ENCODE results near the gene MYBL2. TPM values are rescaled to one million over a fixed set of nuclear protein-coding genes. Genes with fewer than 3 reads are reported as not detected.

The MYBL2 gene
- total RNA-seq, 1 experiment from 2014 or later, result 138 TPM

DNA sequence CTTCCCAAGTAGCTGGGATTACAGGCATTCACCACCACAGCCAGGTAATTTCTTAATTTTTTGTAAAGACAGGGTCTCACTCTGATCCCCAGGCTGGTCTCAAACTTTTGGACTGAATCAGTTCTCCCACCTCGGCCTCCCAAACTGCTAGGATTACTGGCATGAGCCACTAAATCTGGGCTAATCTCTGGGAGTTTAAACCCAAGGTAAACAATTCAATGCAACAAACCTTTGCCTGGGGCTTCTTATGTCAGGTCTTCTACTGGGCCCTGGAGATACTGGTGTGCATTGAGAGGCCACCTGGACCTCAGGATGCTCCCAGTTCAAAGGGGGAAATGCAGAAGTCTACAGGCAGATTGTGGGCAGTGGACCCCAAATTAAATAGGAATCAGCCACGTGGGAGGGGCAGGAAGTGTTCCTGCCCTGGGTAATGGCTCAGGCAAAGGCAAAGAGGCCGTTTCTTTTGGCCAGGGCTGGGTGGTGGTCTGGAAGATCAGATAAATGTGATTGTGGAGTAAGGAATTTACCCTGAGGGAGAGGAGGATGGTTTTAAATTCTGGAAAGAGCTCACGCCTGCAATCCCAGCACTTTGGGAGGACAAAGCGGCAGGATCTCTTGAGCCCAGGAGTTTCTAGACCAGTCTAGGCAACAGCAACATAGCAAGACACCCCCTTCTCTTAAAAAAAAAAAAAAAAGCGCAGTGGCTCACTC lies 1.3 kb upstream of the MYBL2 start:
- TF ChIP-seq POLR2AphosphoS5 (IDR thresholded peaks at IDR 0.05; ENCODE audit: low read depth, low read length) (no peak), SIN3A (IDR thresholded peaks at IDR 0.05; ENCODE audit: borderline replicate concordance, insufficient read depth, low read depth, low read length) (no peak), TCF7L2 (IDR thresholded peaks at IDR 0.05; ENCODE audit: low read depth, low read length) (no peak)
- TF ChIP-seq, protein P1, sequence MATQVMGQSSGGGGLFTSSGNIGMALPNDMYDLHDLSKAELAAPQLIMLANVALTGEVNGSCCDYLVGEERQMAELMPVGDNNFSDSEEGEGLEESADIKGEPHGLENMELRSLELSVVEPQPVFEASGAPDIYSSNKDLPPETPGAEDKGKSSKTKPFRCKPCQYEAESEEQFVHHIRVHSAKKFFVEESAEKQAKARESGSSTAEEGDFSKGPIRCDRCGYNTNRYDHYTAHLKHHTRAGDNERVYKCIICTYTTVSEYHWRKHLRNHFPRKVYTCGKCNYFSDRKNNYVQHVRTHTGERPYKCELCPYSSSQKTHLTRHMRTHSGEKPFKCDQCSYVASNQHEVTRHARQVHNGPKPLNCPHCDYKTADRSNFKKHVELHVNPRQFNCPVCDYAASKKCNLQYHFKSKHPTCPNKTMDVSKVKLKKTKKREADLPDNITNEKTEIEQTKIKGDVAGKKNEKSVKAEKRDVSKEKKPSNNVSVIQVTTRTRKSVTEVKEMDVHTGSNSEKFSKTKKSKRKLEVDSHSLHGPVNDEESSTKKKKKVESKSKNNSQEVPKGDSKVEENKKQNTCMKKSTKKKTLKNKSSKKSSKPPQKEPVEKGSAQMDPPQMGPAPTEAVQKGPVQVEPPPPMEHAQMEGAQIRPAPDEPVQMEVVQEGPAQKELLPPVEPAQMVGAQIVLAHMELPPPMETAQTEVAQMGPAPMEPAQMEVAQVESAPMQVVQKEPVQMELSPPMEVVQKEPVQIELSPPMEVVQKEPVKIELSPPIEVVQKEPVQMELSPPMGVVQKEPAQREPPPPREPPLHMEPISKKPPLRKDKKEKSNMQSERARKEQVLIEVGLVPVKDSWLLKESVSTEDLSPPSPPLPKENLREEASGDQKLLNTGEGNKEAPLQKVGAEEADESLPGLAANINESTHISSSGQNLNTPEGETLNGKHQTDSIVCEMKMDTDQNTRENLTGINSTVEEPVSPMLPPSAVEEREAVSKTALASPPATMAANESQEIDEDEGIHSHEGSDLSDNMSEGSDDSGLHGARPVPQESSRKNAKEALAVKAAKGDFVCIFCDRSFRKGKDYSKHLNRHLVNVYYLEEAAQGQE (IDR thresholded peaks at IDR 0.05; ENCODE audit: insufficient read depth in 1 of 2, low read depth in 2 of 2, low read length in 1 of 2), result no peak
- TF ChIP-seq, protein P2, sequence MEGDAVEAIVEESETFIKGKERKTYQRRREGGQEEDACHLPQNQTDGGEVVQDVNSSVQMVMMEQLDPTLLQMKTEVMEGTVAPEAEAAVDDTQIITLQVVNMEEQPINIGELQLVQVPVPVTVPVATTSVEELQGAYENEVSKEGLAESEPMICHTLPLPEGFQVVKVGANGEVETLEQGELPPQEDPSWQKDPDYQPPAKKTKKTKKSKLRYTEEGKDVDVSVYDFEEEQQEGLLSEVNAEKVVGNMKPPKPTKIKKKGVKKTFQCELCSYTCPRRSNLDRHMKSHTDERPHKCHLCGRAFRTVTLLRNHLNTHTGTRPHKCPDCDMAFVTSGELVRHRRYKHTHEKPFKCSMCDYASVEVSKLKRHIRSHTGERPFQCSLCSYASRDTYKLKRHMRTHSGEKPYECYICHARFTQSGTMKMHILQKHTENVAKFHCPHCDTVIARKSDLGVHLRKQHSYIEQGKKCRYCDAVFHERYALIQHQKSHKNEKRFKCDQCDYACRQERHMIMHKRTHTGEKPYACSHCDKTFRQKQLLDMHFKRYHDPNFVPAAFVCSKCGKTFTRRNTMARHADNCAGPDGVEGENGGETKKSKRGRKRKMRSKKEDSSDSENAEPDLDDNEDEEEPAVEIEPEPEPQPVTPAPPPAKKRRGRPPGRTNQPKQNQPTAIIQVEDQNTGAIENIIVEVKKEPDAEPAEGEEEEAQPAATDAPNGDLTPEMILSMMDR (IDR thresholded peaks at IDR 0.05), result no peak
- POLR2A ChIA-PET, result no interaction called here
- Histone ChIP-seq H3K27ac (ENCODE audit: low read length) (no peak overlapping the region), H3K36me3 (ENCODE audit: control insufficient read depth, insufficient read depth, low read length) (no peaks in the 10 kb centered on the region), H3K27me3 (ENCODE audit: control insufficient read depth, insufficient read depth, low read length) (no peaks in the 10 kb centered on the region), H3K4me1 (ENCODE audit: control insufficient read depth, insufficient read depth, low read length) (peaks cover 21% of the 10 kb centered on the region; the same call in 1 of the 2 replicates), H3K4me3 (ENCODE audit: low read depth in 2 of 2, low read length in 2 of 2) (no peak overlapping the region), H3K9me3 (ENCODE audit: control insufficient read depth, insufficient read depth, low read depth, low read length) (no peaks in the 10 kb centered on the region)
- intact Hi-C loops (cut with micrococcal nuclease; ENCODE audit: unreplicated experiment) (no loop called here), in situ Hi-C loops (cut with HindIII; ENCODE audit: low pct_unique_long_range_greater_than_20kb, low sequenced_read_pairs) (no loop called here)
- CTCF ChIA-PET, result no interaction called here
- no peak for ATAC-seq
- DNase-seq (ENCODE audit: low read depth, low spot score), result no peak
- no TSS peak for BruUV-seq (replicated peaks)

DNA sequence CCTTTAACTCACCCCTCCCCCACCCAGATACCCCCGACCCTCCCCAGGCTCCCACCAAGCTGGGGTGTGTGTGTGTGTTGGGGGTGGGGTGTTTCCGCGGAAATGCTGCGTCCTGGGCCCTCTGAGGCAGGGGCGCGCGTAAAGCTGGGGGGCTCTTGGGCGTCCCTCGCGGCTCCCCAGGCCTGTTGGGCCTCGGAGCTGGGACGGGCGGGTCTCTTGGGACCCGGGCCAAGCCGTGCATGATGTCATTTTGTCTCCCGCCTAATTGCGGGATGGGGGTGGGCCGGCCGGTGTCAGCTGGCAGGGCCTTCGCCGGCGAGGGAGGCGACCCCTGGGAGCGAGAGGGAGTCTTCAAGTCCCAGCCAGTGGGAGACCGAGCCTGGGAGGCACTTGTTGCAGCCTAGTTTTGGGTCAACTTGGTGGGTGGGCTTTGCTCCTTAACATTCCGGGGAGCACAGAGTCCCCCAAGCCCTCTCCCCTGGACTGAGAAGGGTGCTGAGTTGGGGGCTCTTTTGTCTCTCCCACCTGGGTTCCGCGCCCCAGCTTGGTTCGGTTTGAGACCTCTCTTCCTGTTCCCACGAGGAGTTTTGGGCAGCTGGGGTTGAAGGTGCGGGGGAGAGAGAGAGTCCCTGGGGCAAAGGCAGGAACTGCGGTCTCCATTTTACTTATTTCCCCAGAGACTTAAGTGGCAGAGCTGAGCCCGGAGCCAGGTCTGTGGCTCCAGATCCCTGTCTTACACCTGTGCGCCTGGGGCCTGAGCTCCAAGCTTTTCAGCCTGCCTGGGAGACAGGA lies 623 bp downstream of the MYBL2 start:
- peaks cover 21% of the 10 kb centered on the region; the same call in 1 of the 2 replicates for H3K4me1 ChIP-seq (ENCODE audit: control insufficient read depth, insufficient read depth, low read length)
- DNase-seq (ENCODE audit: low read depth, low spot score), result no peak
- no peaks in the 10 kb centered on the region for H3K36me3 ChIP-seq (ENCODE audit: control insufficient read depth, insufficient read depth, low read length)
- ChIA-PET POLR2A (interaction anchor here (0.7 kb wide), 2 partner anchors 137 to 427 kb away, joined by 11 read pairs; no protein-coding TSS in a partner anchor), CTCF (no interaction called here)
- no peaks in the 10 kb centered on the region for H3K27me3 ChIP-seq (ENCODE audit: control insufficient read depth, insufficient read depth, low read length)
- H3K4me3 ChIP-seq (ENCODE audit: low read depth in 2 of 2, low read length in 2 of 2), result peak overlapping the region; percentile 60 to 73
- in situ Hi-C loops (cut with HindIII; ENCODE audit: low pct_unique_long_range_greater_than_20kb, low sequenced_read_pairs) (no loop called here), intact Hi-C loops (cut with micrococcal nuclease; ENCODE audit: unreplicated experiment) (no loop called here)
- 0 out of 2 replicates have a peak, but pooled peaks have one; percentile 27 for TF ChIP-seq SIN3A (IDR thresholded peaks at IDR 0.05; ENCODE audit: borderline replicate concordance, insufficient read depth, low read depth, low read length)
- TF ChIP-seq, protein P2 (IDR thresholded peaks at IDR 0.05), result no peak
- peak; percentile 14 for ATAC-seq
- peak overlapping the region; percentile 74 for H3K27ac ChIP-seq (ENCODE audit: low read length)
- no peaks in the 10 kb centered on the region for H3K9me3 ChIP-seq (ENCODE audit: control insufficient read depth, insufficient read depth, low read depth, low read length)
- TSS peak; percentile 76 for BruUV-seq (replicated peaks)
